Left ventricle myocardium inferior (tissue), 1 donor: ENCODE measurements around the gene LBH. TPM values are rescaled to one million over a fixed set of nuclear protein-coding genes. Genes with fewer than 3 reads are reported as not detected.

Experiments used
- DNase-seq: peaks from one replicate; pipeline ENCODE4 v3.0.0-alpha.2; 2020
- H3K27ac ChIP-seq: fragments of 200-600 bp; replicated peaks from 2 replicates; pipeline ENCODE4 v1.8.0; 2021
- H3K27me3 ChIP-seq: fragments of 200-600 bp; 2 replicates; pipeline ENCODE4 v1.8.0; 2021; ENCODE audit warnings: low read depth
- H3K36me3 ChIP-seq: fragments of 200-600 bp; 2 replicates; pipeline ENCODE4 v1.8.0; 2021
- H3K4me1 ChIP-seq: fragments of 200-600 bp; 2 replicates; pipeline ENCODE4 v1.8.0; 2021
- H3K4me3 ChIP-seq: fragments of 200-600 bp; 2 replicates; pipeline ENCODE4 v1.8.0; 2021; ENCODE audit warnings: mild to moderate bottlenecking, moderate library complexity
- H3K9me3 ChIP-seq: fragments of 200-600 bp; replicated peaks from 2 replicates; pipeline ENCODE4 v1.8.0; 2021
- CTCF ChIP-seq: fragments of 200-600 bp; IDR thresholded peaks from 2 replicates; pipeline ENCODE4 v1.8.0; 2021; ENCODE audit warnings: antibody characterized with exemption, mild to moderate bottlenecking, borderline replicate concordance
- intact Hi-C: fragments of 100-400 bp; cut with micrococcal nuclease; formaldehyde crosslinking; loops from one replicate; pipeline ENCODE4 v1.11.0; 2022
- total RNA-seq: library from RNA; stranded (reverse); fragmentation: NEBNext Ultra II Directional; extraction: Animal tissue kit (Norgen Biotek cat#: 25700); gene quantifications from one replicate; pipeline ENCODE4 v1.2.1, GENCODE V29; 2021
- donor health status: DM: no; HTN: yes; CAD: no; lungs with severe emphysema.

Gene LBH
- total RNA-seq, 1 donor from 2014 or later: 200 TPM

- H3K4me3 ChIP-seq: no peak overlapping the region
- intact Hi-C loops: no loop called here
- H3K36me3 ChIP-seq: no peaks in the 10 kb centered on the region
- H3K4me1 ChIP-seq: peaks cover 30% of the 10 kb centered on the region
- no peaks in the 10 kb centered on the region for H3K9me3 ChIP-seq
- no peaks in the 10 kb centered on the region for H3K27me3 ChIP-seq
- TF ChIP-seq CTCF: no peak
- no peak overlapping the region for H3K27ac ChIP-seq
- no peak for DNase-seq
Observed at GRCh38 chr2:30296496-30296895, 65.2 kb downstream of the LBH start.

GRCh38 chr2:30298302-30298701, 67.0 kb downstream of the LBH start:
- Histone ChIP-seq H3K4me3 (no peak overlapping the region), H3K36me3 (no peaks in the 10 kb centered on the region), H3K4me1 (peaks cover 33% of the 10 kb centered on the region), H3K27me3 (no peaks in the 10 kb centered on the region), H3K9me3 (no peaks in the 10 kb centered on the region), H3K27ac (no peak overlapping the region)
- DNase-seq: no peak
- intact Hi-C loops: no loop called here
- no peak for TF ChIP-seq CTCF

GRCh38 chr2:30300122-30300455, 68.8 kb downstream of the LBH start:
- Histone ChIP-seq H3K9me3 (no peaks in the 10 kb centered on the region), H3K4me3 (peak overlapping the region; percentile 55), H3K27me3 (no peaks in the 10 kb centered on the region), H3K36me3 (no peaks in the 10 kb centered on the region), H3K27ac (peak overlapping the region; percentile 87), H3K4me1 (peaks cover 29% of the 10 kb centered on the region)
- no peak for DNase-seq
- no peak for TF ChIP-seq CTCF
- intact Hi-C loops: no loop called here

GRCh38 chr2:30300456-30301221, 69.3 kb downstream of the LBH start:
- H3K36me3 ChIP-seq: no peaks in the 10 kb centered on the region
- peaks cover 29% of the 10 kb centered on the region for H3K4me1 ChIP-seq
- TF ChIP-seq CTCF: no peak
- no peaks in the 10 kb centered on the region for H3K9me3 ChIP-seq
- no peaks in the 10 kb centered on the region for H3K27me3 ChIP-seq
- no peak for DNase-seq
- H3K4me3 ChIP-seq: peak overlapping the region; percentile 55
- intact Hi-C loops: no loop called here
- peak overlapping the region; percentile 87 for H3K27ac ChIP-seq

- Histone ChIP-seq H3K4me3 (no peak overlapping the region), H3K27ac (peak overlapping the region; percentile 87), H3K36me3 (no peaks in the 10 kb centered on the region), H3K9me3 (no peaks in the 10 kb centered on the region), H3K27me3 (no peaks in the 10 kb centered on the region), H3K4me1 (peaks cover 29% of the 10 kb centered on the region)
- DNase-seq: no peak
- TF ChIP-seq CTCF: no peak
- intact Hi-C loops: no loop called here
Observed at GRCh38 chr2:30301551-30301950, 70.2 kb downstream of the LBH start.
